Chondrocyte (in vitro differentiated cells): ENCODE results near the gene RCAN2. TPM values are rescaled to one million over a fixed set of nuclear protein-coding genes. Genes with fewer than 3 reads are reported as not detected.

Experiments
- DNase-seq: peaks from one replicate; pipeline ENCODE4 v3.0.0; 2021; ENCODE audit warnings: mixed read lengths, low spot score
- H3K27ac Mint-ChIP-seq: one replicate; pipeline ENCODE4 v1.8.0; 2021; ENCODE audit warnings: mild to moderate bottlenecking, moderate library complexity, mixed read lengths; ENCODE audit not compliant: unreplicated experiment
- H3K27me3 Mint-ChIP-seq: 2 replicates; pipeline ENCODE4 v1.8.0; 2021; ENCODE audit warnings: low read depth, mixed read lengths
- H3K36me3 Mint-ChIP-seq: 2 replicates; pipeline ENCODE4 v1.8.0; 2021; ENCODE audit warnings: low read depth, mixed read lengths
- H3K4me1 Mint-ChIP-seq: 2 replicates; pipeline ENCODE4 v1.8.0; 2021; ENCODE audit warnings: low read depth, mild to moderate bottlenecking, mixed read lengths
- H3K4me3 Mint-ChIP-seq: one replicate; pipeline ENCODE4 v1.8.0; 2021; ENCODE audit warnings: mild to moderate bottlenecking, moderate library complexity, mixed read lengths; ENCODE audit not compliant: unreplicated experiment
- H3K9me3 Mint-ChIP-seq: 2 replicates; pipeline ENCODE4 v1.8.0; 2021; ENCODE audit warnings: low read depth, mixed read lengths
- total RNA-seq: library from RNA; stranded (reverse); gene quantifications from 3 replicates; pipeline ENCODE4 v1.2.1, GENCODE V29; 2021
- TF ChIP-seq, protein P1 (sequence below): fragments of 200-600 bp; sonication (generic); IDR thresholded peaks from 2 replicates; pipeline ENCODE4 v1.5.0; 2021; ENCODE audit warnings: antibody characterized with exemption, mild to moderate bottlenecking, moderate library complexity

RCAN2 gene
- total RNA-seq, 1 donor from 2014 or later = 23.8 TPM

DNA sequence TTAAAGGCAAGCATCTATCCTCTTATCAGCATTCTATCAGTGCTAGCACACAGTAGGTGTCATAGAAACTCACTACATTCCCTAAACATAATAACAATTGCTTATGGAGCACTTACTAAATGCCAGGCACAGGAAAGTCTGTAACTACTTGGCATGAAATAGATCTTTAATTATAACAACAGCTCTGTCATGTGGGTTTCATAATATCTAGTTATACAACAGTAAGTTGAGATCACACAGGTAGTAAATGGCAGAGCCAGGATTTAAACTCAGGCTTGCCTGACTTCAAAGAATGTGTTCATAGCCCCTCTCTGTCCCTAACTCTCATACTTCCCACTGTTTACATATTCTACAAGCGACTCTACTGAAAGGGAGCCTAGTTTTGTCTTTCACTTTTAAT is 254.5 kb downstream of the RCAN2 start:
- Mint-ChIP-seq H3K27ac (no peak overlapping the region), H3K9me3 (no peaks in the 10 kb centered on the region), H3K4me1 (peaks cover 8% of the 10 kb centered on the region), H3K4me3 (no peak overlapping the region), H3K27me3 (no peaks in the 10 kb centered on the region), H3K36me3 (no peaks in the 10 kb centered on the region)
- no peak for DNase-seq
- TF ChIP-seq, protein P1, sequence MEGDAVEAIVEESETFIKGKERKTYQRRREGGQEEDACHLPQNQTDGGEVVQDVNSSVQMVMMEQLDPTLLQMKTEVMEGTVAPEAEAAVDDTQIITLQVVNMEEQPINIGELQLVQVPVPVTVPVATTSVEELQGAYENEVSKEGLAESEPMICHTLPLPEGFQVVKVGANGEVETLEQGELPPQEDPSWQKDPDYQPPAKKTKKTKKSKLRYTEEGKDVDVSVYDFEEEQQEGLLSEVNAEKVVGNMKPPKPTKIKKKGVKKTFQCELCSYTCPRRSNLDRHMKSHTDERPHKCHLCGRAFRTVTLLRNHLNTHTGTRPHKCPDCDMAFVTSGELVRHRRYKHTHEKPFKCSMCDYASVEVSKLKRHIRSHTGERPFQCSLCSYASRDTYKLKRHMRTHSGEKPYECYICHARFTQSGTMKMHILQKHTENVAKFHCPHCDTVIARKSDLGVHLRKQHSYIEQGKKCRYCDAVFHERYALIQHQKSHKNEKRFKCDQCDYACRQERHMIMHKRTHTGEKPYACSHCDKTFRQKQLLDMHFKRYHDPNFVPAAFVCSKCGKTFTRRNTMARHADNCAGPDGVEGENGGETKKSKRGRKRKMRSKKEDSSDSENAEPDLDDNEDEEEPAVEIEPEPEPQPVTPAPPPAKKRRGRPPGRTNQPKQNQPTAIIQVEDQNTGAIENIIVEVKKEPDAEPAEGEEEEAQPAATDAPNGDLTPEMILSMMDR = no peak

DNA sequence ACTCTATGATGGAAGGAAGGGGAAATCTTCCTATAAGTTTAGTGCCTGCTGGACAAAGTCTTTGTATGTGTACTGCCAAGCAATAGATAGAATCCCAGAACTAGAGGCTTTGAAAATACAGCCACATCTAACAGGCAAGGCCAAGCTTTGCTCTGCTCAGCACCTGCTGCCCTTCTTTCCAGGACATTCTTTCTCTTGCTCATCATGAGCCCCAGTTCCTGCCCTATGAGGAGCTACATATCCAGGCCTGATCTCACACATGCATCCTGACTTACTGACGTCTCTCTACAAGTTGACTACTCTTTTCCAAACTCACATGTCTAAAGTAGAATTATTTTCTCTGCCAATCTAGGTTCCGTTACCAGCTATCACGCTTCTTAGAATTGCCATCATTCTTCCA is 256.0 kb downstream of the RCAN2 start:
- DNase-seq = no peak
- no peaks in the 10 kb centered on the region for H3K4me1 Mint-ChIP-seq
- H3K4me3 Mint-ChIP-seq = no peak overlapping the region
- TF ChIP-seq, protein P1 = no peak
- peaks cover 5% of the 10 kb centered on the region for H3K9me3 Mint-ChIP-seq
- H3K27ac Mint-ChIP-seq = no peak overlapping the region
- no peaks in the 10 kb centered on the region for H3K27me3 Mint-ChIP-seq
- peaks cover 4% of the 10 kb centered on the region for H3K36me3 Mint-ChIP-seq

DNA sequence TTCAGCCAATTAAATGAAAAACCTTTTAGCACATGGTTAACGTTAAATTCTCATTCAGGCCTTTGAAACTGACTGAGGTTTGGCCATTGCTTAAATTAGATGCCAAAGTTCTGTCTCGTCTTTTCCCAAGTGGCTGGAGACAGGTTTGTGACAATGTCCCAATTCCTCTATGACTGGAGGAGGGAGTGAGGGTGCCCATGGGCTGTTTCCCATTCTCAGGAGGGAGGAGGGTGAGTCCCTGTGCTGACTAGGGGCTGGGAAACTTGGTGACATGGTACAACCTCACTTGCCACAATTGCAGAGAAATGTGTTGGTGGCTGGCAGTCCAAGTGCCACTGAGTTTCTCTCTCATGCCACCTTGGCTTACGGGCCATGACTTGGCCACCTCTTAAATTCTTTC is 256.5 kb downstream of the RCAN2 start:
- Mint-ChIP-seq H3K9me3 (peaks cover 5% of the 10 kb centered on the region), H3K27me3 (no peaks in the 10 kb centered on the region), H3K27ac (no peak overlapping the region), H3K4me1 (no peaks in the 10 kb centered on the region), H3K36me3 (peaks cover 4% of the 10 kb centered on the region), H3K4me3 (no peak overlapping the region)
- TF ChIP-seq, protein P1 = no peak
- no peak for DNase-seq

DNA sequence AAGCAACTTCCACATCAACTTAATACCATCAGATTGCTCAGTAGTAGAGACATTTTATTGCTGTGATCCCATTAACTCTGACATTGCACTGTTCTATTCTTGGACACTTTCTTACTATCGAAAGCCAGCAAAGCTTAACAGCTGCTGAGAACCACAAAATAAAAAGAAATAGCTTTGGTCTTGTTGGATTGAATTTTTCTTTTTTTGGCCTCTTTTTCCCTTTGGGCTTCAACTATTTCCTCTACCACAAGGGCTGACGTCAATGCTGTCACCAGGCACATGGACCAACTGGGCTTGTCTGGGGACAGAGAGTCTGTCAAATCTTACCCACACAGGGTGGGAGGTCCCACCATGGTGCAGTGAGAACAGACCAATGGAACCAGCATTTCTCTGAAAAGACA is 257.1 kb downstream of the RCAN2 start:
- H3K36me3 Mint-ChIP-seq = peaks cover 8% of the 10 kb centered on the region
- H3K4me3 Mint-ChIP-seq = no peak overlapping the region
- no peak for DNase-seq
- TF ChIP-seq, protein P1 = no peak
- peaks cover 10% of the 10 kb centered on the region for H3K9me3 Mint-ChIP-seq
- no peaks in the 10 kb centered on the region for H3K4me1 Mint-ChIP-seq
- no peaks in the 10 kb centered on the region for H3K27me3 Mint-ChIP-seq
- no peak overlapping the region for H3K27ac Mint-ChIP-seq

DNA sequence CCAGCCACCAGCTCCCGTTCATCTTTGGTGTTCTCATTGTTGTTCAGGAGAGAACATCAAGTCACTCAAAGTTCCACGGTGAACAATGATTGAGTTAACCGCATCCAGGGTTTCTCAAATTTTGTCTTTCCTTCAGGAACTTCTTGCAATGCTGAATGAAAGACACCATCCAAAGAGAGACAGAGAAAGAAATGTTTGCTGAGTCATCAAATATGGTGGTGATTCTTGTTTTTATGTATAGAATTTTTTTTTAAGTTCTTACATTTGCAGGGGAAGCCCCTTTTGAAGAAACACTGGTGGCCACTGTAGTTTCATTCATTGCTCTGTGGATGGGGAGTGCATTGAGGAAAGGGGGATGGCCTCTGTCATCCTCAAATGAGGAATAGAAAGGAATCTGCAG is 258.1 kb downstream of the RCAN2 start:
- Mint-ChIP-seq H3K36me3 (peaks cover 12% of the 10 kb centered on the region), H3K4me3 (no peak overlapping the region), H3K27me3 (peaks cover 4% of the 10 kb centered on the region), H3K4me1 (no peaks in the 10 kb centered on the region), H3K27ac (no peak overlapping the region), H3K9me3 (peaks cover 16% of the 10 kb centered on the region)
- no peak for DNase-seq
- TF ChIP-seq, protein P1 = no peak
